MM.1S (cell line): Measurements from ENCODE around the gene NRAS.

ENCODE experiments used
- DNase-seq: peaks from one replicate; pipeline ENCODE4 v3.0.0-alpha.2; 2015
- H2AFZ ChIP-seq: fragments of 300-600 bp; sonication (generic); 2 replicates; pipeline ENCODE4 v1.6.0; 2016; ENCODE audit warnings: antibody characterized with exemption, low read length
- H3F3A ChIP-seq: fragments of 300-600 bp; sonication (generic); 2 replicates; pipeline ENCODE4 v1.6.1; 2016; ENCODE audit warnings: mild to moderate bottlenecking, antibody characterized with exemption, low read length, moderate library complexity, mixed read lengths; ENCODE audit not compliant: insufficient read depth
- H3K27ac ChIP-seq: fragments of 300-600 bp; sonication (generic); 2 replicates; pipeline ENCODE4 v1.5.1; 2016; ENCODE audit warnings: mild to moderate bottlenecking, low read length
- H3K27me3 ChIP-seq: fragments of 300-600 bp; sonication (generic); replicated peaks from 2 replicates; pipeline ENCODE4 v1.6.0; 2016; ENCODE audit warnings: low read length; ENCODE audit not compliant: insufficient read depth
- H3K36me3 ChIP-seq: fragments of 300-600 bp; sonication (generic); replicated peaks from 2 replicates; pipeline ENCODE4 v1.6.1; 2016; ENCODE audit warnings: mild to moderate bottlenecking, low read length, mixed read lengths; ENCODE audit not compliant: insufficient read depth
- H3K4me1 ChIP-seq: fragments of 300-600 bp; sonication (generic); 2 replicates; pipeline ENCODE4 v1.6.1; 2016; ENCODE audit warnings: low read length, mixed read lengths
- H3K4me2 ChIP-seq: fragments of 300-600 bp; sonication (generic); 2 replicates; pipeline ENCODE4 v1.6.0; 2016; ENCODE audit warnings: low read depth, low read length
- H3K4me3 ChIP-seq: fragments of 300-600 bp; sonication (generic); 2 replicates; pipeline ENCODE4 v1.5.1; 2016; ENCODE audit warnings: low read length, mixed read lengths
- H3K79me2 ChIP-seq: fragments of 300-600 bp; sonication (generic); 2 replicates; pipeline ENCODE4 v1.6.1; 2016; ENCODE audit warnings: mixed run types, low read length, mixed read lengths
- H3K9ac ChIP-seq: fragments of 300-600 bp; sonication (generic); 2 replicates; pipeline ENCODE4 v1.6.1; 2016; ENCODE audit warnings: low read length, mixed read lengths
- H3K9me2 ChIP-seq: fragments of 300-600 bp; sonication (generic); replicated peaks from 2 replicates; pipeline ENCODE4 v1.6.1; 2016; ENCODE audit warnings: mild to moderate bottlenecking, low read length, mixed read lengths; ENCODE audit not compliant: insufficient read depth
- H3K9me3 ChIP-seq: fragments of 300-600 bp; sonication (generic); replicated peaks from 2 replicates; pipeline ENCODE4 v1.6.1; 2016; ENCODE audit warnings: mild to moderate bottlenecking, low read length, mixed read lengths; ENCODE audit not compliant: insufficient read depth
- H4K20me1 ChIP-seq: fragments of 300-600 bp; sonication (generic); 2 replicates; pipeline ENCODE4 v1.6.1; 2016; ENCODE audit warnings: mild to moderate bottlenecking, low read length, moderate library complexity, mixed read lengths; ENCODE audit not compliant: insufficient read depth
- EZH2 ChIP-seq: fragments of 300-600 bp; sonication (generic); optimal IDR thresholded peaks from 2 replicates; pipeline ENCODE3; 2017; ENCODE audit warnings: low read depth, mild to moderate bottlenecking, antibody characterized with exemption, low read length, mixed read lengths
- EZH2phosphoT487 ChIP-seq: fragments of 300-600 bp; sonication (generic); IDR thresholded peaks from 2 replicates; pipeline ENCODE4 v1.6.1; 2018; ENCODE audit warnings: antibody characterized with exemption, low read length
- TF ChIP-seq, protein P1 (sequence below): fragments of 300-600 bp; sonication (generic); IDR thresholded peaks from 2 replicates; pipeline ENCODE4 v1.5.1; 2016; ENCODE audit warnings: antibody characterized with exemption, low read length, mixed read lengths

The NRAS gene

DNA sequence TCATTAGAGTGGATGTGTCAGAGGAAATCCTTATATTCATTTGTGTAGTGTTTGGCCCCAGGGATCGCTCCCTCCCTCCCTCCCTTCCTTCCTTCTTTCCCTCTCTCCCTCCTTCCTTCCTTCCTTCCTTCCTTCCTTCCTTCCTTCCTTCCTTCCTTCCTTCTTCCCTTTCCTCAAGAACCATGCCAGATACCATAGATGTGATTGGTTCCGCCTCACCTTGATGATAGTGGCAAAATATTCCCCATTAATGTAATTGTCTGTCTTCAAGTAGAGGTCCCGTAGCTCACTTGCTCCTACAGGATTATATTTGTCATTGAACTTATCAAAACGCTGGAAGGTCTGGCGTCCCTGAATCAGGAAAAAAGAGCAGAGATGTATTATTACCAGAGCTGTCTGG is 38.9 kb downstream of the NRAS start:
- no peak overlapping the region for H3K9ac ChIP-seq
- TF ChIP-seq EZH2phosphoT487 (no peak), EZH2 (no peak)
- TF ChIP-seq, protein P1, sequence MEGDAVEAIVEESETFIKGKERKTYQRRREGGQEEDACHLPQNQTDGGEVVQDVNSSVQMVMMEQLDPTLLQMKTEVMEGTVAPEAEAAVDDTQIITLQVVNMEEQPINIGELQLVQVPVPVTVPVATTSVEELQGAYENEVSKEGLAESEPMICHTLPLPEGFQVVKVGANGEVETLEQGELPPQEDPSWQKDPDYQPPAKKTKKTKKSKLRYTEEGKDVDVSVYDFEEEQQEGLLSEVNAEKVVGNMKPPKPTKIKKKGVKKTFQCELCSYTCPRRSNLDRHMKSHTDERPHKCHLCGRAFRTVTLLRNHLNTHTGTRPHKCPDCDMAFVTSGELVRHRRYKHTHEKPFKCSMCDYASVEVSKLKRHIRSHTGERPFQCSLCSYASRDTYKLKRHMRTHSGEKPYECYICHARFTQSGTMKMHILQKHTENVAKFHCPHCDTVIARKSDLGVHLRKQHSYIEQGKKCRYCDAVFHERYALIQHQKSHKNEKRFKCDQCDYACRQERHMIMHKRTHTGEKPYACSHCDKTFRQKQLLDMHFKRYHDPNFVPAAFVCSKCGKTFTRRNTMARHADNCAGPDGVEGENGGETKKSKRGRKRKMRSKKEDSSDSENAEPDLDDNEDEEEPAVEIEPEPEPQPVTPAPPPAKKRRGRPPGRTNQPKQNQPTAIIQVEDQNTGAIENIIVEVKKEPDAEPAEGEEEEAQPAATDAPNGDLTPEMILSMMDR = no peak
- H3K79me2 ChIP-seq = no peaks in the 10 kb centered on the region
- no peaks in the 10 kb centered on the region for H3K9me3 ChIP-seq
- no peak for DNase-seq
- H3K36me3 ChIP-seq = no peaks in the 10 kb centered on the region
- no peak overlapping the region for H3K4me3 ChIP-seq
- H2AFZ ChIP-seq = no peak overlapping the region
- no peaks in the 10 kb centered on the region for H4K20me1 ChIP-seq
- no peaks in the 10 kb centered on the region for H3K9me2 ChIP-seq
- no peaks in the 10 kb centered on the region for H3F3A ChIP-seq
- no peak overlapping the region for H3K27ac ChIP-seq
- no peak overlapping the region for H3K4me2 ChIP-seq
- no peaks in the 10 kb centered on the region for H3K27me3 ChIP-seq
- no peaks in the 10 kb centered on the region for H3K4me1 ChIP-seq

DNA sequence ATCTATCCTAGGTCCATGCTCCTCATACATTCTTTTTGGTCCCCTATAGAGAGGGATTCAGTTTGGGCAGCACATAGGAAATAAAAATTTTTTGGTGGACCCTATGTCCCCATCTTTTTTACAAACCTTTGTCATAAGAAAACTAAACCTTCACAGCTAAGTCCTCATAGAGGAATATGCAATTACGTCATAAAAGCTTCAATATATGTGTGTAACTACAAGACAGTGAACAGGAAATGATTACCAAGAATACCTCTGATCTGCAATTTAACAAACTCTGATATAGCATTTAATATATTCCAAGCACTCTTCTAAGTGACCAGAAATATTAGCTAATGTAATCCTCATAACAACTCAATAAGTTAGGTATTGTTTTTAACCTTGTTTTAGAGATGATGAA is 40.5 kb downstream of the NRAS start:
- no peak overlapping the region for H3K9ac ChIP-seq
- peaks cover 8% of the 10 kb centered on the region for H3F3A ChIP-seq
- TF ChIP-seq EZH2 = no peak
- TF ChIP-seq, protein P1 = no peak
- TF ChIP-seq EZH2phosphoT487 = no peak
- no peaks in the 10 kb centered on the region for H3K27me3 ChIP-seq
- no peak overlapping the region for H3K27ac ChIP-seq
- peaks cover 10% of the 10 kb centered on the region for H3K4me1 ChIP-seq
- H3K9me2 ChIP-seq = no peaks in the 10 kb centered on the region
- no peaks in the 10 kb centered on the region for H3K79me2 ChIP-seq
- no peaks in the 10 kb centered on the region for H4K20me1 ChIP-seq
- no peak overlapping the region for H3K4me2 ChIP-seq
- no peaks in the 10 kb centered on the region for H3K36me3 ChIP-seq
- no peak overlapping the region for H2AFZ ChIP-seq
- no peak overlapping the region for H3K4me3 ChIP-seq
- H3K9me3 ChIP-seq = no peaks in the 10 kb centered on the region
- no peak for DNase-seq

- Histone ChIP-seq H3K27ac (peak overlapping the region; percentile 83), H3K4me2 (peak overlapping the region; percentile 55; the same call in 1 of the 2 replicates), H3K9me3 (no peaks in the 10 kb centered on the region), H3K36me3 (no peaks in the 10 kb centered on the region), H3K9me2 (no peaks in the 10 kb centered on the region), H3K9ac (peak overlapping the region; percentile 40), H3F3A (peaks cover 21% of the 10 kb centered on the region), H4K20me1 (no peaks in the 10 kb centered on the region), H3K79me2 (peaks cover 26% of the 10 kb centered on the region), H3K27me3 (no peaks in the 10 kb centered on the region), H2AFZ (0 out of 2 replicates have a peak overlapping the region, but pooled peaks have one; percentile 42), H3K4me1 (peaks cover 10% of the 10 kb centered on the region), H3K4me3 (peak overlapping the region; percentile 15; the same call in 1 of the 2 replicates)
- peak; percentile 14 for DNase-seq
- TF ChIP-seq, protein P1 = no peak
- no peak for TF ChIP-seq EZH2phosphoT487
- TF ChIP-seq EZH2 = no peak
These were observed 44.7 kb downstream of the NRAS start for GRCh38 chr1:114671939-114672275.
